A549 (cell line): ENCODE data around the gene SNORC.

ENCODE experiments used
- CTCF ChIP-seq: fragments of >200 bp; sonication (Bioruptor Twin); formaldehyde crosslinking; IDR thresholded peaks from 3 replicates; pipeline ENCODE4 v1.5.1; 2016
- MAZ ChIP-seq: fragments of 150-350 bp; IDR thresholded peaks from 2 replicates; pipeline ENCODE4 v1.6.1; 2014; ENCODE audit warnings: antibody characterized with exemption, low read depth, low read length, borderline replicate concordance
- NR3C1 ChIP-seq: fragments of >200 bp; sonication (Bioruptor Twin); formaldehyde crosslinking; IDR thresholded peaks from 3 replicates; pipeline ENCODE4 v1.6.1; 2017

DNA sequence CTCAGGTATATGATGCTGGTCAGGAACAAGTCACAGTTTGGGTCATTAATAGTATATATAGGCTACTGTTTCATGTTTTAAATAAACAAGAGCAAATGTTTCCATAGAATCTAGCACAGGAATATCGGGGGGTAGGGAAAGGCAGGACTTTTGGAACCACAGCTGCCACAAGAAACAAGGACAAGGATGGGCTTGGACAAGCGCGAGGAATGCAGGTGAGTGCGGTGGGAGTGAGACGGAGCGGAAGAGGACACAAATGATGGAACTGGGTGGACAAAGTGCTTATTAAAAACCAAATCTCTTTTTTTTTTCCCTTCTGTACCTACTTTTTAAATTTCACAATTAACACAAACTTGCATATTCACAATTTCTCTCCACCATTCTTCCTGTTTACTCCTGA lies 49.1 kb downstream of the SNORC start:
- TF ChIP-seq NR3C1 (no peak), MAZ (no peak), CTCF (no peak)
